ENCODE data around the gene TBC1D23. TPM values are rescaled to one million over a fixed set of nuclear protein-coding genes. Genes with fewer than 3 reads are reported as not detected.

TBC1D23 gene
- polyA plus RNA-seq, 1 donor (not counting 4 experiments of a cell fraction or from before 2014, with no cell fraction given) = 42.4 TPM

GRCh38 chr3:100339786-100340185 lies 79.0 kb downstream of the TBC1D23 start:
- H3K9ac ChIP-seq (ENCODE audit: control insufficient read depth, extremely low read depth, insufficient read depth, low read length) = no peak overlapping the region
- no peaks in the 10 kb centered on the region for H4K20me1 ChIP-seq (ENCODE audit: control insufficient read depth, extremely low read depth, insufficient read depth, low read length)
- no peaks in the 10 kb centered on the region for H3K9me3 ChIP-seq (ENCODE audit: control insufficient read depth, low read depth, low read length)
- peaks cover 20% of the 10 kb centered on the region for H3K79me2 ChIP-seq (ENCODE audit: control insufficient read depth, insufficient read depth, low read length)
- peaks cover 2 to 23% of the 10 kb centered on the region in 2 experiments for H3K36me3 ChIP-seq (ENCODE audit: control insufficient read depth in 2 of 2, extremely low read depth in 1 of 2, insufficient read depth in 2 of 2, low read length in 2 of 2)
- H3K9me1 ChIP-seq (ENCODE audit: control insufficient read depth, extremely low read depth, insufficient read depth, low read length) = no peaks in the 10 kb centered on the region
- no peak for DNase-seq (ENCODE audit: low read depth, low spot score)
- H3K4me1 ChIP-seq (ENCODE audit: control insufficient read depth, extremely low read depth, insufficient read depth, low read length) = peaks cover 8% of the 10 kb centered on the region
- H2AFZ ChIP-seq (ENCODE audit: control insufficient read depth, low read length) = no peak overlapping the region
- dilution Hi-C loops (cut with MboI; ENCODE audit: extremely low pct_ligation_motif_present, low sequenced_read_pairs) = no loop called here
- H3K4me3 ChIP-seq (ENCODE audit: control insufficient read depth in 2 of 3, extremely low read depth in 1 of 3, insufficient read depth in 2 of 3, low read depth in 1 of 3, low read length in 3 of 3) = no peak overlapping the region
- TF ChIP-seq EZH2 (IDR thresholded peaks at IDR 0.05; ENCODE audit: low read length) (no peak), CTCF (optimal IDR thresholded peaks at IDR 0.05 in 1 of 3, IDR thresholded peaks at IDR 0.05 in 1 of 3, conservative IDR thresholded peaks at IDR 0.05 in 1 of 3; ENCODE audit: extremely low read depth in 1 of 3, insufficient read depth in 2 of 3, low read length in 3 of 3) (no peak)
- H3K27me3 ChIP-seq (ENCODE audit: control insufficient read depth, extremely low read depth, insufficient read depth, low read length) = no peaks in the 10 kb centered on the region
- H3K4me2 ChIP-seq (ENCODE audit: control insufficient read depth, extremely low read depth, insufficient read depth, low read depth, low read length) = no peak overlapping the region
- no peak for FAIRE-seq
- H3K27ac ChIP-seq (ENCODE audit: control insufficient read depth, insufficient read depth, low read length) = no peak overlapping the region

- H3K9me3 ChIP-seq (ENCODE audit: control insufficient read depth, low read depth, low read length) = no peaks in the 10 kb centered on the region
- no peak overlapping the region for H3K4me2 ChIP-seq (ENCODE audit: control insufficient read depth, extremely low read depth, insufficient read depth, low read depth, low read length)
- TF ChIP-seq CTCF (optimal IDR thresholded peaks at IDR 0.05 in 1 of 3, IDR thresholded peaks at IDR 0.05 in 1 of 3, conservative IDR thresholded peaks at IDR 0.05 in 1 of 3; ENCODE audit: extremely low read depth in 1 of 3, insufficient read depth in 2 of 3, low read length in 3 of 3) (no peak), EZH2 (IDR thresholded peaks at IDR 0.05; ENCODE audit: low read length) (no peak)
- no peaks in the 10 kb centered on the region for H3K9me1 ChIP-seq (ENCODE audit: control insufficient read depth, extremely low read depth, insufficient read depth, low read length)
- no peak overlapping the region for H2AFZ ChIP-seq (ENCODE audit: control insufficient read depth, low read length)
- H3K27ac ChIP-seq (ENCODE audit: control insufficient read depth, insufficient read depth, low read length) = no peak overlapping the region
- DNase-seq (ENCODE audit: low read depth, low spot score) (no peak), FAIRE-seq (no peak)
- H4K20me1 ChIP-seq (ENCODE audit: control insufficient read depth, extremely low read depth, insufficient read depth, low read length) = no peaks in the 10 kb centered on the region
- peaks cover 4 to 23% of the 10 kb centered on the region in 2 experiments for H3K36me3 ChIP-seq (ENCODE audit: control insufficient read depth in 2 of 2, extremely low read depth in 1 of 2, insufficient read depth in 2 of 2, low read length in 2 of 2)
- H3K4me3 ChIP-seq (ENCODE audit: control insufficient read depth in 2 of 3, extremely low read depth in 1 of 3, insufficient read depth in 2 of 3, low read depth in 1 of 3, low read length in 3 of 3) = no peak overlapping the region
- H3K9ac ChIP-seq (ENCODE audit: control insufficient read depth, extremely low read depth, insufficient read depth, low read length) = no peak overlapping the region
- no peaks in the 10 kb centered on the region for H3K27me3 ChIP-seq (ENCODE audit: control insufficient read depth, extremely low read depth, insufficient read depth, low read length)
- dilution Hi-C loops (cut with MboI; ENCODE audit: extremely low pct_ligation_motif_present, low sequenced_read_pairs) = no loop called here
- H3K79me2 ChIP-seq (ENCODE audit: control insufficient read depth, insufficient read depth, low read length) = peaks cover 13% of the 10 kb centered on the region
- peaks cover 3% of the 10 kb centered on the region for H3K4me1 ChIP-seq (ENCODE audit: control insufficient read depth, extremely low read depth, insufficient read depth, low read length)
Observed at GRCh38 chr3:100340527-100340926, 79.7 kb downstream of the TBC1D23 start.

All from keratinocyte (primary cell).